Measurements from ENCODE around the gene TMPRSS6.

The TMPRSS6 gene

GRCh38 chr22:37109242-37109917 lies at the start of gene TMPRSS6:
TMPRSS6 (minus strand) TSS chr22:37109713; CDS start chr22:37103417, 6,296 bp downstream.
- ATAC-seq: no peak
- Mint-ChIP-seq H3K9me3 (no peaks in the 10 kb centered on the region), H3K27ac (no peak within 1 kb of the TSS), H3K4me3 (no peak within 1 kb of the TSS), H3K4me1 (peaks cover 10% of the 10 kb centered on the region), H3K27me3 (no peaks in the 10 kb centered on the region)
- DNase-seq: no peak

- DNase-seq (no peak), ATAC-seq (no peak)
- Mint-ChIP-seq H3K9me3 (peaks cover 0 to 9% of the 10 kb centered on the region in 2 donors), H3K4me1 (peaks cover 95% of the 10 kb centered on the region), H3K27ac (no peak overlapping the region), H3K27me3 (no peaks in the 10 kb centered on the region), H3K4me3 (no peak overlapping the region)
Measured at GRCh38 chr22:37158963-37159290, 49.4 kb upstream of the TMPRSS6 start.

GRCh38 chr22:37157516-37158285 lies 48.2 kb upstream of the TMPRSS6 start:
- H3K27ac Mint-ChIP-seq: no peak overlapping the region
- DNase-seq: no peak
- peaks cover 94% of the 10 kb centered on the region for H3K4me1 Mint-ChIP-seq
- H3K9me3 Mint-ChIP-seq: peaks cover 0 to 9% of the 10 kb centered on the region in 2 donors
- H3K27me3 Mint-ChIP-seq: no peaks in the 10 kb centered on the region
- no peak overlapping the region for H3K4me3 Mint-ChIP-seq
- no peak for ATAC-seq

- H3K4me3 Mint-ChIP-seq: no peak overlapping the region
- H3K27ac Mint-ChIP-seq: peak overlapping the region in 1 of 2 donors; percentile 44
- peaks cover 93% of the 10 kb centered on the region for H3K4me1 Mint-ChIP-seq
- no peak for DNase-seq
- H3K9me3 Mint-ChIP-seq: peaks cover under 1 to 9% of the 10 kb centered on the region in 2 donors
- ATAC-seq: no peak
- H3K27me3 Mint-ChIP-seq: no peaks in the 10 kb centered on the region
Measured at GRCh38 chr22:37156686-37157435, 47.3 kb upstream of the TMPRSS6 start.

GRCh38 chr22:37155971-37156370 lies 46.5 kb upstream of the TMPRSS6 start:
- Mint-ChIP-seq H3K9me3 (peaks cover 9% of the 10 kb centered on the region in 2 donors), H3K27ac (no peak overlapping the region), H3K4me1 (peaks cover 93% of the 10 kb centered on the region), H3K27me3 (no peaks in the 10 kb centered on the region), H3K4me3 (no peak overlapping the region)
- ATAC-seq: no peak
- DNase-seq: no peak

GRCh38 chr22:37154925-37155712 lies 45.6 kb upstream of the TMPRSS6 start:
- Mint-ChIP-seq H3K9me3 (peaks cover 9 to 15% of the 10 kb centered on the region in 2 donors), H3K27ac (peak overlapping the region in 1 of 2 donors; percentile 6)

GRCh38 chr22:37153901-37154300 lies 44.4 kb upstream of the TMPRSS6 start:
- no peak overlapping the region for H3K4me3 Mint-ChIP-seq
- ATAC-seq: no peak
- peaks cover 9 to 15% of the 10 kb centered on the region in 2 donors for H3K9me3 Mint-ChIP-seq
- no peaks in the 10 kb centered on the region for H3K27me3 Mint-ChIP-seq
- H3K27ac Mint-ChIP-seq: no peak overlapping the region
- peaks cover 86% of the 10 kb centered on the region for H3K4me1 Mint-ChIP-seq
- DNase-seq: no peak

More at GRCh38 chr22:37154925-37155712, 45.6 kb upstream of the TMPRSS6 start:
- Mint-ChIP-seq H3K4me1 (peaks cover 93% of the 10 kb centered on the region), H3K27me3 (no peaks in the 10 kb centered on the region), H3K4me3 (peak overlapping the region; percentile 7 to 32)
- DNase-seq (no peak), ATAC-seq (peak; percentile 83)

GRCh38 chr22:37151401-37151800 lies 41.9 kb upstream of the TMPRSS6 start:
- peaks cover 9 to 15% of the 10 kb centered on the region in 2 donors for H3K9me3 Mint-ChIP-seq
- H3K4me3 Mint-ChIP-seq: no peak overlapping the region
- DNase-seq: no peak
- no peak overlapping the region for H3K27ac Mint-ChIP-seq
- no peak for ATAC-seq
- H3K4me1 Mint-ChIP-seq: peaks cover 86% of the 10 kb centered on the region
- H3K27me3 Mint-ChIP-seq: no peaks in the 10 kb centered on the region

- Mint-ChIP-seq H3K27me3 (no peaks in the 10 kb centered on the region), H3K27ac (peak overlapping the region in 1 of 2 donors; percentile 98), H3K4me3 (peak overlapping the region in 1 of 2 donors; percentile 32), H3K9me3 (peaks cover 9 to 15% of the 10 kb centered on the region in 2 donors), H3K4me1 (peaks cover 86% of the 10 kb centered on the region)
- ATAC-seq (no peak), DNase-seq (no peak)
Measured at GRCh38 chr22:37150701-37151100, 41.2 kb upstream of the TMPRSS6 start.

- DNase-seq (no peak), ATAC-seq (peak; percentile 27)
- H3K27ac Mint-ChIP-seq: peak overlapping the region; percentile 98
- peaks cover 89% of the 10 kb centered on the region for H3K4me1 Mint-ChIP-seq
- H3K4me3 Mint-ChIP-seq: peak overlapping the region; percentile 83 to 96
- peaks cover 0 to 15% of the 10 kb centered on the region in 2 donors for H3K9me3 Mint-ChIP-seq
- no peaks in the 10 kb centered on the region for H3K27me3 Mint-ChIP-seq
Measured at GRCh38 chr22:37148742-37149665, 39.5 kb upstream of the TMPRSS6 start.

GRCh38 chr22:37148031-37148651 lies 38.6 kb upstream of the TMPRSS6 start:
- no peak for ATAC-seq
- peak overlapping the region; percentile 98 for H3K27ac Mint-ChIP-seq
- peaks cover 0 to 15% of the 10 kb centered on the region in 2 donors for H3K9me3 Mint-ChIP-seq
- peaks cover 89% of the 10 kb centered on the region for H3K4me1 Mint-ChIP-seq
- H3K4me3 Mint-ChIP-seq: peak overlapping the region; percentile 83 to 96
- H3K27me3 Mint-ChIP-seq: no peaks in the 10 kb centered on the region
- no peak for DNase-seq

- Mint-ChIP-seq H3K27ac (peak overlapping the region; percentile 95 to 98), H3K27me3 (no peaks in the 10 kb centered on the region), H3K9me3 (peaks cover 0 to 15% of the 10 kb centered on the region in 2 donors), H3K4me1 (peaks cover 89% of the 10 kb centered on the region), H3K4me3 (peak overlapping the region; percentile 83 to 96)
- DNase-seq (no peak), ATAC-seq (no peak)
Measured at GRCh38 chr22:37147186-37147990, 37.9 kb upstream of the TMPRSS6 start.

- ATAC-seq (no peak), DNase-seq (no peak)
- H3K27ac Mint-ChIP-seq: peak overlapping the region; percentile 95 to 98
- peaks cover 0 to 12% of the 10 kb centered on the region in 2 donors for H3K9me3 Mint-ChIP-seq
- peak overlapping the region; percentile 83 to 96 for H3K4me3 Mint-ChIP-seq
- H3K4me1 Mint-ChIP-seq: peaks cover 91% of the 10 kb centered on the region
- H3K27me3 Mint-ChIP-seq: no peaks in the 10 kb centered on the region
Measured at GRCh38 chr22:37146507-37147180, 37.1 kb upstream of the TMPRSS6 start.
